ENCODE measurements around the gene TEX36.
"Not testable (repeated sequence)": the region's sequence is repeated elsewhere in the genome, so short reads cannot be mapped to it uniquely, and the experiment has no call there.

The TEX36 gene

GRCh38 chr10:125628104-125629049 is 54.6 kb downstream of the TEX36 start:
- DNase-seq = no peak

- DNase-seq = no peak
Measured at GRCh38 chr10:125627646-125628045, 55.3 kb downstream of the TEX36 start.

- DNase-seq = no peak
Measured at GRCh38 chr10:125626671-125627070, 56.3 kb downstream of the TEX36 start.

GRCh38 chr10:125625586-125625985 is 57.4 kb downstream of the TEX36 start:
- no peak for DNase-seq

- no peak for DNase-seq
Measured at GRCh38 chr10:125624800-125625199, 58.2 kb downstream of the TEX36 start.

- no peak for DNase-seq
Measured at GRCh38 chr10:125621052-125621451, 61.9 kb downstream of the TEX36 start.

- DNase-seq = no peak
Measured at GRCh38 chr10:125620401-125620800, 62.6 kb downstream of the TEX36 start.

- DNase-seq = not testable (repeated sequence)
Measured at GRCh38 chr10:125613062-125613461, 69.9 kb downstream of the TEX36 start.

- no peak for DNase-seq
Measured at GRCh38 chr10:125611756-125612155, 71.2 kb downstream of the TEX36 start.

- DNase-seq = no peak
Measured at GRCh38 chr10:125611216-125611615, 71.7 kb downstream of the TEX36 start.

GRCh38 chr10:125609859-125610258 is 73.1 kb downstream of the TEX36 start:
- DNase-seq = no peak

GRCh38 chr10:125608474-125608873 is 74.5 kb downstream of the TEX36 start:
- no peak for DNase-seq

- DNase-seq = no peak
Measured at GRCh38 chr10:125607689-125608290, 75.2 kb downstream of the TEX36 start.

GRCh38 chr10:125606414-125607010 is 76.5 kb downstream of the TEX36 start:
- no peak for DNase-seq

All from CD4-positive, alpha-beta T cell treated with Interleukin-21 for 1 hour (primary cell).